Stimulated activated CD4-positive, alpha-beta T cell treated with anti-CD3 and anti-CD28 coated beads, Interleukin-1b, Interleukin-23, amount 100 ng/mL, for 24 hours (primary cell): ENCODE measurements around the gene SH2D7.
"Not testable (repeated sequence)": the region's sequence is repeated elsewhere in the genome, so short reads cannot be mapped to it uniquely, and the experiment has no call there.

Source experiments
- DNase-seq, 4 experiments: peaks; one replicate each; pipeline ENCODE4 v3.0.0-alpha.2; 2020; ENCODE audit warnings: low read depth in 4 of 4, low spot score in 1 of 4

SH2D7 gene

DNA sequence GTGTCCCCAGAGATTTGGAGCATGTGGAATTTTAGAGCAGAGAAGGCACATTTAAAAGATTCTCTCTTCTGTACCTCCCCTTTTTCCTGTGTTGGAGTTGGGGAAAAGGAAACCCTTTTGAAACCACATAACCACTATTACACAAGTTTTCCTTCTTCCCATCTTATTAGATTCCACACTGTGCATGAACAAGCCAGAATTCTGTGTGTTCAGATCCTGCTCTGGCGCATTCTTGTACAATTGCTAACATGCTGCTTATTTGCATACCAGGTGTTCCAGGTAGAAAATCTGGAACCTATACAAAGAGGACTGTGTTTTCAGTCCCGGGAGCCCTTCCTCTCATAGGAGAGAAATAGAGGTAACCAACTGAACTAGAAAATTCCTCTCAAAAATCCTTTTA, 41.4 kb downstream of the SH2D7 start:
- no peak for DNase-seq

DNA sequence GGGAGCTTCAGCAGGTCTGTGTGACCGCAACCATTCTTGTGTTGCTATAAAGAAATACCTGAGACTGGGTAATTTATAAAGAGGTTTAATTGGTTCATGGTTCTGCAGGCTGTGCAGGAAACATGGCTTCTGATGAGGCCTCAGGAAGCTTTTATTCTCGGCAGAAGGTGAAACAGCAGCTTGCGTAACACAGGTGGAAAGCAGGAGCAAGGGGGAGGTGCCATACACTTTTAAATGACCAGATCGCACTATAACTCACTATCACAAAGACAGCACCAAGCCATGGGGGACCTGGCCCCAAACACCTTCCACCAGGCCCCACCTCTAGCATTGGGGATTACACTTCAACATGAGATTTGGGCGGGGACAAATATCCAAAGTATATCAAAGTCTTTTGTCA, 47.2 kb downstream of the SH2D7 start:
- DNase-seq = no peak

GRCh38 chr15:78140292-78140691, 47.9 kb downstream of the SH2D7 start:
- DNase-seq = no peak

- no peak for DNase-seq
These were observed 50.0 kb downstream of the SH2D7 start for GRCh38 chr15:78142332-78142731.

GRCh38 chr15:78146425-78147154, 54.2 kb downstream of the SH2D7 start:
- no peak for DNase-seq

- no peak for DNase-seq
These were observed 55.2 kb downstream of the SH2D7 start for GRCh38 chr15:78147566-78147965.

- DNase-seq = no peak
These were observed 56.2 kb downstream of the SH2D7 start for GRCh38 chr15:78148392-78149067.

GRCh38 chr15:78149068-78149804, 56.9 kb downstream of the SH2D7 start, which contains the start of gene IDH3A:
IDH3A (plus strand) TSS chr15:78149362; CDS start chr15:78149404, 42 bp downstream.
- DNase-seq = peak; percentile 100

DNA sequence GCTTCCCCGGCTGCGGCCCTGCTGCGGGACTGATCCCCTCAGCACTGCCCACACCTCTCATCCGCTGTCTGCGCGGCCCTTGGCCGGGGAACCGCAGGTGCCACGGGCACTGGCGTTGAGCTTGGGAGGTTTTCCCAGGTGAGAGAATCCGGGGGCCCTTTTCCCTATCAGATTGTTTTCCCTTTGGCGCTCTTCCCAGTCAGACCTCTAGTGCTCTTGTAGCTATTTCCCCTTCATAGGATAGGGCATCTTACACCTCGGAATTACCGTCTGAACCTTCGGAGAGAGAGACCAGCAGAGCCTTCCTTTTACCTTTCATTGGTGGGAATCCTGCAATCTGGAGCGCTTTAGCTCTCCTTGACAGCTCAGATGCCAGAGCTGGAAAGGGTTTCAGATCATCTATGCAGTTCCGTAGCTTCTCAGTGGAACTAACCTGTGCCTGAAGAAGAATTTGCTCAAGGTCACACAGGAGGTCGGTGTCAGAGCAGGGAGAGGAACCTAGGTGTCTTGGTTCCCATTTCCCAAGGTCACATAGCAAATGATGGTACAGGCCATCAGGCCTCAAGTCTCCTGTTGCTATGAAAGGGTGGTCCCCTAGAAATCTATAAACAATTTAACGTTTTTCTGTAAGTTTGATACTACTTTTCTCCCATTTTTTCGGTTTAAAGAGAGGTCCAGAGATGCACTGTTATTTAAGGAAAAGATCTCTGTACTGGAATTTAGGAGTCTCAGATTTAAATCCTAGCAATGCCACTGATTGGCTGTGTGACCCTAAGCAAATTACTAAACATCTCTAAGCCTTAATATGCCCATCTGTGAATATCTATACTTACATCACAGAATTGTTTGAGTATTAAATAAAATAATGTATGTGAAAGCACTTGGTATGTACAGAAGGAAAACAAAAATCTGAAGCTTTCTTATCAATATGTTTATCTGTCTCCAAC, 57.7 kb downstream of the SH2D7 start:
- DNase-seq = no peak

GRCh38 chr15:78151075-78151474, 58.7 kb downstream of the SH2D7 start:
- DNase-seq = not testable (repeated sequence)
